ENCODE data around the gene CRMP1. TPM values are rescaled to one million over a fixed set of nuclear protein-coding genes. Genes with fewer than 3 reads are reported as not detected.

Gene CRMP1
- total RNA-seq, 1 experiment from 2014 or later, result 134 TPM

DNA sequence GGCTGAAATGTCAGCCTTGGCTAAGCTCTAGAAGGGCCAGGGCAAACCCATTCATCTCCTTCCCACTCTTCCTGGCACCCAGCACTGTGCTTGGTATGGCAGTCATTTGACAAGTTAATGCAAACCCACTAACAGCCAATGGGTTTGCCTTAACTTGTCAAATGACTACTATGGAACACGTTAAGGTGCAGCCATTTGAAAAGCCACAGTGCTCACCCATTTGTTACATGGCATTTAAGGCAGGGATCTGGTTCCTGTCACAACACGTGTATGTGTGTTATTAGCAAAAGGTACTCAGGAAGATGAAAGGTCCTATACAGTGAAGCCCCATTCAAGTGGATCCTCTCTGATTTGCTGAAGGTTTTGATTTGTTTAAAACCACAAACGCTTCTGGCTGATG lies 7.2 kb downstream of the CRMP1 start:
- POLR2A ChIA-PET, result no interaction called here
- peaks cover 20% of the 10 kb centered on the region for H3K27me3 Mint-ChIP-seq (ENCODE audit: low read depth)
- ATAC-seq (no peak), DNase-seq (ENCODE audit: low spot score) (no peak)
- peaks cover 64% of the 10 kb centered on the region for H3K4me1 Mint-ChIP-seq
- no peak overlapping the region for H3K27ac Mint-ChIP-seq
- H3K4me3 Mint-ChIP-seq, result peak overlapping the region; percentile 82; the same call in 1 of the 2 replicates
- no peaks in the 10 kb centered on the region for H3K36me3 Mint-ChIP-seq
- no peak for TF ChIP-seq ZNF121 (CRISPR knock-in tag; IDR thresholded peaks at IDR 0.05)
- TF ChIP-seq, protein P1, sequence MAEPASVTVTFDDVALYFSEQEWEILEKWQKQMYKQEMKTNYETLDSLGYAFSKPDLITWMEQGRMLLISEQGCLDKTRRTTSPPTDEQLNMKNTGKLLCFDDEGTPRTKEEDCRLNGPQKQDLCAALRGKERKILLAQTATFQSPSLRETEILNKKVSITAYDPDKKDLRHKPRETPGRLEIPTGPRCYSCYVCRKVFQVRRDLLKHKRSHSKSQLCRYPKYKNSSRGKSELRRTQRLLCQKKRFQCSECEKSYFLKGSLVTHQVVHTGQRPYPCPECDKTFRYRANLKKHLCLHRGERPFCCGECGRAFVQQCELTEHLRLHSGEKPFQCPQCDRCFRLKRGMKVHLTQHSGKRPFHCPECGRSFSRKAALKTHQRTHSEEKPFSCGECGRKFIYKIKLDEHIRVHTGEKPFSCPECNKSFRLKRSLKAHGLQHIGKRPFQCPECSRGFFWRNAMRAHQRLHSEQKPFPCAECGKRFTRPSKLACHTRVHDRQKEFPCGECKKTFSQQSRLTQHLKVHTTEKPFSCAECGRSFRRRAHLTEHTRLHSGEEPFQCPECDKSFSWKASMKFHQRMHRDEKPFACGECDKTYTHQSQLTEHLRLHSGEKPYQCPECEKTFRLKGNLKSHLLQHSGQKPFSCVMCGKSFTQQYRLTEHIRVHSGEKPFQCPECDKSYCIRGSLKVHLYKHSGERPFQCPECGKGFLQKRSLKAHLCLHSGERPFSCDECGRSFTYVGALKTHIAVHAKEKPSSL (CRISPR knock-in tag; conservative IDR thresholded peaks at IDR 0.05), result no peak
- TF ChIP-seq, protein P2, sequence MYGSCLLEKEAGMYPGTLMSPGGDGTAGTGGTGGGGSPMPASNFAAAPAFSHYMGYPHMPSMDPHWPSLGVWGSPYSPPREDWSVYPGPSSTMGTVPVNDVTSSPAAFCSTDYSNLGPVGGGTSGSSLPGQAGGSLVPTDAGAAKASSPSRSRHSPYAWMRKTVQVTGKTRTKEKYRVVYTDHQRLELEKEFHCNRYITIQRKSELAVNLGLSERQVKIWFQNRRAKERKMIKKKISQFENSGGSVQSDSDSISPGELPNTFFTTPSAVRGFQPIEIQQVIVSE (CRISPR knock-in tag; IDR thresholded peaks at IDR 0.05; ENCODE audit: borderline replicate concordance), result no peak
- no peak for TF ChIP-seq CREM (CRISPR knock-in tag; IDR thresholded peaks at IDR 0.05)
- TF ChIP-seq GABPB1 (CRISPR knock-in tag; IDR thresholded peaks at IDR 0.05), result no peak
- no peak for TF ChIP-seq MXD4 (CRISPR knock-in tag; IDR thresholded peaks at IDR 0.05; ENCODE audit: borderline replicate concordance)
- TF ChIP-seq TEAD4 (CRISPR knock-in tag; IDR thresholded peaks at IDR 0.05), result no peak
- TF ChIP-seq NR2C2 (CRISPR knock-in tag; IDR thresholded peaks at IDR 0.05), result no peak
- TF ChIP-seq, protein P3, sequence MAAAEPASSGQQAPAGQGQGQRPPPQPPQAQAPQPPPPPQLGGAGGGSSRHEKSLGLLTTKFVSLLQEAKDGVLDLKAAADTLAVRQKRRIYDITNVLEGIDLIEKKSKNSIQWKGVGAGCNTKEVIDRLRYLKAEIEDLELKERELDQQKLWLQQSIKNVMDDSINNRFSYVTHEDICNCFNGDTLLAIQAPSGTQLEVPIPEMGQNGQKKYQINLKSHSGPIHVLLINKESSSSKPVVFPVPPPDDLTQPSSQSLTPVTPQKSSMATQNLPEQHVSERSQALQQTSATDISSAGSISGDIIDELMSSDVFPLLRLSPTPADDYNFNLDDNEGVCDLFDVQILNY (CRISPR knock-in tag; IDR thresholded peaks at IDR 0.05), result no peak
- TF ChIP-seq, protein P4, sequence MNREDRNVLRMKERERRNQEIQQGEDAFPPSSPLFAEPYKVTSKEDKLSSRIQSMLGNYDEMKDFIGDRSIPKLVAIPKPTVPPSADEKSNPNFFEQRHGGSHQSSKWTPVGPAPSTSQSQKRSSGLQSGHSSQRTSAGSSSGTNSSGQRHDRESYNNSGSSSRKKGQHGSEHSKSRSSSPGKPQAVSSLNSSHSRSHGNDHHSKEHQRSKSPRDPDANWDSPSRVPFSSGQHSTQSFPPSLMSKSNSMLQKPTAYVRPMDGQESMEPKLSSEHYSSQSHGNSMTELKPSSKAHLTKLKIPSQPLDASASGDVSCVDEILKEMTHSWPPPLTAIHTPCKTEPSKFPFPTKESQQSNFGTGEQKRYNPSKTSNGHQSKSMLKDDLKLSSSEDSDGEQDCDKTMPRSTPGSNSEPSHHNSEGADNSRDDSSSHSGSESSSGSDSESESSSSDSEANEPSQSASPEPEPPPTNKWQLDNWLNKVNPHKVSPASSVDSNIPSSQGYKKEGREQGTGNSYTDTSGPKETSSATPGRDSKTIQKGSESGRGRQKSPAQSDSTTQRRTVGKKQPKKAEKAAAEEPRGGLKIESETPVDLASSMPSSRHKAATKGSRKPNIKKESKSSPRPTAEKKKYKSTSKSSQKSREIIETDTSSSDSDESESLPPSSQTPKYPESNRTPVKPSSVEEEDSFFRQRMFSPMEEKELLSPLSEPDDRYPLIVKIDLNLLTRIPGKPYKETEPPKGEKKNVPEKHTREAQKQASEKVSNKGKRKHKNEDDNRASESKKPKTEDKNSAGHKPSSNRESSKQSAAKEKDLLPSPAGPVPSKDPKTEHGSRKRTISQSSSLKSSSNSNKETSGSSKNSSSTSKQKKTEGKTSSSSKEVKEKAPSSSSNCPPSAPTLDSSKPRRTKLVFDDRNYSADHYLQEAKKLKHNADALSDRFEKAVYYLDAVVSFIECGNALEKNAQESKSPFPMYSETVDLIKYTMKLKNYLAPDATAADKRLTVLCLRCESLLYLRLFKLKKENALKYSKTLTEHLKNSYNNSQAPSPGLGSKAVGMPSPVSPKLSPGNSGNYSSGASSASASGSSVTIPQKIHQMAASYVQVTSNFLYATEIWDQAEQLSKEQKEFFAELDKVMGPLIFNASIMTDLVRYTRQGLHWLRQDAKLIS (CRISPR knock-in tag; IDR thresholded peaks at IDR 0.05; ENCODE audit: borderline replicate concordance), result no peak
- TF ChIP-seq ZNF263 (CRISPR knock-in tag; IDR thresholded peaks at IDR 0.05; ENCODE audit: low read depth), result no peak
- TF ChIP-seq, protein P5, sequence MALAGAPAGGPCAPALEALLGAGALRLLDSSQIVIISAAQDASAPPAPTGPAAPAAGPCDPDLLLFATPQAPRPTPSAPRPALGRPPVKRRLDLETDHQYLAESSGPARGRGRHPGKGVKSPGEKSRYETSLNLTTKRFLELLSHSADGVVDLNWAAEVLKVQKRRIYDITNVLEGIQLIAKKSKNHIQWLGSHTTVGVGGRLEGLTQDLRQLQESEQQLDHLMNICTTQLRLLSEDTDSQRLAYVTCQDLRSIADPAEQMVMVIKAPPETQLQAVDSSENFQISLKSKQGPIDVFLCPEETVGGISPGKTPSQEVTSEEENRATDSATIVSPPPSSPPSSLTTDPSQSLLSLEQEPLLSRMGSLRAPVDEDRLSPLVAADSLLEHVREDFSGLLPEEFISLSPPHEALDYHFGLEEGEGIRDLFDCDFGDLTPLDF (CRISPR knock-in tag; IDR thresholded peaks at IDR 0.05), result no peak
- no peak for TF ChIP-seq ZNF671 (CRISPR knock-in tag; IDR thresholded peaks at IDR 0.05)
- no peak for TF ChIP-seq ZNF317 (CRISPR knock-in tag; IDR thresholded peaks at IDR 0.05; ENCODE audit: borderline replicate concordance, low read depth)
- TF ChIP-seq ELF4 (CRISPR knock-in tag; IDR thresholded peaks at IDR 0.05; ENCODE audit: low read depth), result no peak
- no peak for TF ChIP-seq ZNF219 (CRISPR knock-in tag; IDR thresholded peaks at IDR 0.05; ENCODE audit: borderline replicate concordance)
- TF ChIP-seq FOXK1 (CRISPR knock-in tag; IDR thresholded peaks at IDR 0.05), result no peak
- TF ChIP-seq, protein P6, sequence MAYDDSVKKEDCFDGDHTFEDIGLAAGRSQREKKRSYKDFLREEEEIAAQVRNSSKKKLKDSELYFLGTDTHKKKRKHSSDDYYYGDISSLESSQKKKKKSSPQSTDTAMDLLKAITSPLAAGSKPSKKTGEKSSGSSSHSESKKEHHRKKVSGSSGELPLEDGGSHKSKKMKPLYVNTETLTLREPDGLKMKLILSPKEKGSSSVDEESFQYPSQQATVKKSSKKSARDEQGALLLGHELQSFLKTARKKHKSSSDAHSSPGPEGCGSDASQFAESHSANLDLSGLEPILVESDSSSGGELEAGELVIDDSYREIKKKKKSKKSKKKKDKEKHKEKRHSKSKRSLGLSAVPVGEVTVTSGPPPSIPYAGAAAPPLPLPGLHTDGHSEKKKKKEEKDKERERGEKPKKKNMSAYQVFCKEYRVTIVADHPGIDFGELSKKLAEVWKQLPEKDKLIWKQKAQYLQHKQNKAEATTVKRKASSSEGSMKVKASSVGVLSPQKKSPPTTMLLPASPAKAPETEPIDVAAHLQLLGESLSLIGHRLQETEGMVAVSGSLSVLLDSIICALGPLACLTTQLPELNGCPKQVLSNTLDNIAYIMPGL (CRISPR knock-in tag; IDR thresholded peaks at IDR 0.05), result no peak
- TF ChIP-seq, protein P7, sequence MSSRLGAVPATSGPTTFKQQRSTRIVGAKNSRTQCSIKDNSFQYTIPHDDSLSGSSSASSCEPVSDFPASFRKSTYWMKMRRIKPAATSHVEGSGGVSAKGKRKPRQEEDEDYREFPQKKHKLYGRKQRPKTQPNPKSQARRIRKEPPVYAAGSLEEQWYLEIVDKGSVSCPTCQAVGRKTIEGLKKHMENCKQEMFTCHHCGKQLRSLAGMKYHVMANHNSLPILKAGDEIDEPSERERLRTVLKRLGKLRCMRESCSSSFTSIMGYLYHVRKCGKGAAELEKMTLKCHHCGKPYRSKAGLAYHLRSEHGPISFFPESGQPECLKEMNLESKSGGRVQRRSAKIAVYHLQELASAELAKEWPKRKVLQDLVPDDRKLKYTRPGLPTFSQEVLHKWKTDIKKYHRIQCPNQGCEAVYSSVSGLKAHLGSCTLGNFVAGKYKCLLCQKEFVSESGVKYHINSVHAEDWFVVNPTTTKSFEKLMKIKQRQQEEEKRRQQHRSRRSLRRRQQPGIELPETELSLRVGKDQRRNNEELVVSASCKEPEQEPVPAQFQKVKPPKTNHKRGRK (CRISPR knock-in tag; IDR thresholded peaks at IDR 0.05; ENCODE audit: borderline replicate concordance), result no peak
- TF ChIP-seq, protein P8, sequence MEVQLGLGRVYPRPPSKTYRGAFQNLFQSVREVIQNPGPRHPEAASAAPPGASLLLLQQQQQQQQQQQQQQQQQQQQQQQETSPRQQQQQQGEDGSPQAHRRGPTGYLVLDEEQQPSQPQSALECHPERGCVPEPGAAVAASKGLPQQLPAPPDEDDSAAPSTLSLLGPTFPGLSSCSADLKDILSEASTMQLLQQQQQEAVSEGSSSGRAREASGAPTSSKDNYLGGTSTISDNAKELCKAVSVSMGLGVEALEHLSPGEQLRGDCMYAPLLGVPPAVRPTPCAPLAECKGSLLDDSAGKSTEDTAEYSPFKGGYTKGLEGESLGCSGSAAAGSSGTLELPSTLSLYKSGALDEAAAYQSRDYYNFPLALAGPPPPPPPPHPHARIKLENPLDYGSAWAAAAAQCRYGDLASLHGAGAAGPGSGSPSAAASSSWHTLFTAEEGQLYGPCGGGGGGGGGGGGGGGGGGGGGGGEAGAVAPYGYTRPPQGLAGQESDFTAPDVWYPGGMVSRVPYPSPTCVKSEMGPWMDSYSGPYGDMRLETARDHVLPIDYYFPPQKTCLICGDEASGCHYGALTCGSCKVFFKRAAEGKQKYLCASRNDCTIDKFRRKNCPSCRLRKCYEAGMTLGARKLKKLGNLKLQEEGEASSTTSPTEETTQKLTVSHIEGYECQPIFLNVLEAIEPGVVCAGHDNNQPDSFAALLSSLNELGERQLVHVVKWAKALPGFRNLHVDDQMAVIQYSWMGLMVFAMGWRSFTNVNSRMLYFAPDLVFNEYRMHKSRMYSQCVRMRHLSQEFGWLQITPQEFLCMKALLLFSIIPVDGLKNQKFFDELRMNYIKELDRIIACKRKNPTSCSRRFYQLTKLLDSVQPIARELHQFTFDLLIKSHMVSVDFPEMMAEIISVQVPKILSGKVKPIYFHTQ (CRISPR knock-in tag; IDR thresholded peaks at IDR 0.05), result no peak
- CTCF ChIA-PET, result interaction anchor here (1.0 kb wide), 1 partner anchor 113 kb away, joined by 4 read pairs; no protein-coding TSS in a partner anchor
- no peaks in the 10 kb centered on the region for H3K9me3 Mint-ChIP-seq

Data from WTC11 (cell line).